Activated CD4-positive, alpha-beta T cell treated with anti-CD3 and anti-CD28 coated beads, Interleukin-2, Interleukin-6, amounts not matched to agents 100 ng/mL and 50 ng/mL, durations not matched to agents 16 hours and 8 hours (primary cell): ENCODE results near the gene LPAR4.
"Not testable (repeated sequence)": the region's sequence is repeated elsewhere in the genome, so short reads cannot be mapped to it uniquely, and the experiment has no call there.

Experiments used
- DNase-seq: peaks from one replicate; pipeline ENCODE4 v3.0.0-alpha.2; 2020

Gene LPAR4

GRCh38 chrX:78747489-78747888, at the start of gene LPAR4:
TSS of gene LPAR4 (plus strand) at chrX:78747720. CDS start at chrX:78754870, 7,150 bp downstream.
- no peak for DNase-seq

GRCh38 chrX:78706071-78706470, 41.4 kb upstream of the LPAR4 start:
- DNase-seq: no peak

GRCh38 chrX:78708262-78708661, 39.3 kb upstream of the LPAR4 start:
- DNase-seq: peak; percentile 12

GRCh38 chrX:78708816-78709215, 38.7 kb upstream of the LPAR4 start:
- DNase-seq: no peak

GRCh38 chrX:78710171-78710570, 37.3 kb upstream of the LPAR4 start:
- DNase-seq: no peak

- DNase-seq: no peak
These were observed 35.2 kb upstream of the LPAR4 start for GRCh38 chrX:78712336-78712735.

- DNase-seq: no peak
These were observed 22.2 kb upstream of the LPAR4 start for GRCh38 chrX:78725287-78725686.

- DNase-seq: no peak
These were observed 1.0 kb upstream of the LPAR4 start for GRCh38 chrX:78746496-78746895.

- no peak for DNase-seq
These were observed 451 bp downstream of the LPAR4 start for GRCh38 chrX:78747971-78748370.

- no peak for DNase-seq
These were observed 1.3 kb downstream of the LPAR4 start for GRCh38 chrX:78748846-78749245.

GRCh38 chrX:78753571-78753970, 6.1 kb downstream of the LPAR4 start:
- no peak for DNase-seq

GRCh38 chrX:78754917-78755316, 7.4 kb downstream of the LPAR4 start:
- DNase-seq: no peak

GRCh38 chrX:78759081-78759480, 11.6 kb downstream of the LPAR4 start:
- no peak for DNase-seq

- DNase-seq: no peak
These were observed 21.7 kb downstream of the LPAR4 start for GRCh38 chrX:78769101-78769755.

- DNase-seq: no peak
These were observed 22.4 kb downstream of the LPAR4 start for GRCh38 chrX:78769946-78770345.

- DNase-seq: no peak
These were observed 49.4 kb downstream of the LPAR4 start for GRCh38 chrX:78796916-78797315.

GRCh38 chrX:78800114-78800513, 52.6 kb downstream of the LPAR4 start:
- no peak for DNase-seq

GRCh38 chrX:78800694-78801093, 53.2 kb downstream of the LPAR4 start:
- no peak for DNase-seq

GRCh38 chrX:78801522-78801921, 54.0 kb downstream of the LPAR4 start:
- DNase-seq: no peak

- not testable (repeated sequence) for DNase-seq
These were observed 55.0 kb downstream of the LPAR4 start for GRCh38 chrX:78802526-78802925.
